IPS DF 19.7 (cell line): ENCODE data around the gene PLA2G4F.

Experiments used
- DNase-seq: peaks from one replicate; pipeline ENCODE4 v3.0.0-alpha.2; 2013; ENCODE audit warnings: low read depth, low spot score

Gene PLA2G4F

DNA sequence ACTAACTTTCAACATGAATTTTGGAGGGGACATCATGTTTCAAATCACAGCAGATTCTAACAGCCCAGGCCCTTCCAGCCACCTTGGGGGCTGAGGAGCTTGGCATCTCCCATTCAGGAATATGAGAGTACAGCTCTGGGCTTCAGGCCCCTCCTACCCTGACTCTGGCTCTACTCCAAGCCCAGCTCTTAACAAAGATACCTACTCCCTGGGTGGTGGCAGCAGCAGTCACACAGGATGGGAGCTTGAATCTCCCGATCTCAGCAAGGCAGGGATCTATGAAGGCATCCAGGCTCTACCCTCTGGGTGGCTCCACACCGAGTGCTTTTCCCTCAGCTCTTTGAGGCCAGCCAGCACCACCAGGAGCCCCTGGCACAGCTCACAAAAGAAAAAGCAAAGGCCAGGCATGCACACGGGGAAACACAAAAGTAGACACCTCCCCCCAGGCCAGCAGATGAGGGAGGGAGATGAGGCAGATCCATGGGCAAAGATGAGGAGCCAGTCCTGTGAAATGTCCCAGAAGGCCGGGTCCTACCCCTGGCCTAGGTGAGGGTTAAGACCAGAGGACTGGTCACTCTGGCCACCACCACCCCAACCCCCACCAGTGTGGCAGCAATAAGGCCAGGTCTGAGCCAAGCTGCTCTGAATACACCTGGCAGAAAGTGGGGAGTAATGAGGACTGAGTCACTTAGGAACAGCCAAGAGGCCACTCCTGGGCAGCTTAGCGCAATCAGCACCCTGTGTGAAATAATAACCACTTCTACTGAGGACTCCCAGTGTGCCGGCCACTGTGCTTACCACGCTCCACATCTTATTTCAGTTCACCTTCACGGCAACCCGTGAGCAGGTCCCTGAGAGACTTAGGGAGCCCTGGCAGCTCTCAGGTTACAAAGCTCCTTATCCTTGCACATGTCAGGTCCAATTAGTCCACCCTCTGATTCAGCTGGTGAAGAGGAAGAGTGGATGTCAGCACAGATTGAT, 24.3 kb downstream of the PLA2G4F start:
- DNase-seq, result no peak

DNA sequence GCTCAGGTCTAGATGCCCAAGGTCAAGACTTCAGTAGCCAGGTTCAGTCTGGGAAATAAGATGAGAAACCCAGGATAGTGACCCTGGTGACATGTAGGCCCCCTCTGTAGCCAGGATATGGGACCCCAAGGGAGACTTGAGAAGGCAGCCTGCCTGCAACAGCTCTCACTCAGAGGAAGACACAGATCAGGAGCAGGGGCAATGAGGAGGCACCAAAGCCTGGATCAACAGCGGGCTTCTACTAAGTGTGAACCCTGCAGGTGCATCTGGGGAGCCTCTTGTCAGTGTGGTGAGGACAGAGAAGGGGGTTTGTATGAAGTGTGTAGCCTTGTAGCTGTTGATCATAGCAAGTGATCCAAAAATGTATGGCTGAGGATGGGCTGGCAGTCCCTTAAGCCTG, 25.4 kb downstream of the PLA2G4F start:
- DNase-seq, result no peak

DNA sequence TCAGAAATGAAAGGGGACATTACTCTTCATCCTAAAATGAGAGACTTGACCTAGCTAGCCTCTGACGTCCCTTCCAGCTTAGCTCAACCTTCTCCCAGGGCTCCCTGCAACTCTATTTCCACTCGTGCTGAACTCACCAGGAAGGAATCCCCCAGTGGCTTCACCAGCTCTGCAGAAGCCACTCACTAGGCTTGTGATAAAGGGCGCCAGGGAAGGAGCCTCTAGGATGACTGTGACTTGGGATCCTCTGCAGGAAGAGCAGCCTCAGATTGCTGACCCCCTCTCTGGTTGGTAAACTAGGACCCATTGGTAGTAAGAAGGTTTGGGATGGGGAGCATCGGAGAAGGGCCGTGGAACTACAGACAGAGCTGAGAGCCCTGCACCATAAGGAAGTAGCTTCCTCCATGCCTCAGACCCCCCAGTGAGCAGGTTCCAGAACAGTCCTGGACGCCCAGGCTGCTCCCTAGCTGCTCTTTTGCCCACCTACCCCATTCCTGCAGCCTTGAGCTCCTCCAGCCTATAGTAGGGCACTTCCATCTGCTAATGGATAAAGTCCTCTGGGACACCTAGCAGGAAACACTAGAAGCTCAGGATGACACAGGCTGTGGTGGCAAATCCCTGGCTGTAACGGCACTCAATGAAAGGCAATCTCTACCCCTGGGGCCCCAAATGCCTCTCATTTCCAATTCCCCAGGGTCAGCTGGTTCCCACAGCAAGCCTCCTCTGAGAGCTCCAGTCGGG, 26.0 kb downstream of the PLA2G4F start:
- no peak for DNase-seq

DNA sequence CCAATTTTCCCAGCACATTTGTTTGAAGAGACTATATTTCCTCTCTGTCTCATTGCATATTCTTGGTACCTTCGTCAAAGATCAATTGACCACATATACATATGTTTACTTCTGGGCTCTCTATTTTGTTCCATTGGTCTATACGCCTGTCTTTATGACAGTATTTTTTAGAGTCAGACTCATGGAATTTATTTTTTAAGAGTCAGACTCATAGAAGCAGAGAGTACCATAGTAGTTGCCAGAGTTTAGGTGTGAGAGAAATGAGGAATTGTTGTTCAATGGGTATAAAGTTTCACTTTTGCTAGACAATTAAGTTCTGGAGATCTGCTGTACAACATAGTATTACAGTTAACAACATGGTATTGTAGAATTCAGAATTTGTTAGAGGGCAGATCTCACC, 27.1 kb downstream of the PLA2G4F start:
- no peak for DNase-seq

DNA sequence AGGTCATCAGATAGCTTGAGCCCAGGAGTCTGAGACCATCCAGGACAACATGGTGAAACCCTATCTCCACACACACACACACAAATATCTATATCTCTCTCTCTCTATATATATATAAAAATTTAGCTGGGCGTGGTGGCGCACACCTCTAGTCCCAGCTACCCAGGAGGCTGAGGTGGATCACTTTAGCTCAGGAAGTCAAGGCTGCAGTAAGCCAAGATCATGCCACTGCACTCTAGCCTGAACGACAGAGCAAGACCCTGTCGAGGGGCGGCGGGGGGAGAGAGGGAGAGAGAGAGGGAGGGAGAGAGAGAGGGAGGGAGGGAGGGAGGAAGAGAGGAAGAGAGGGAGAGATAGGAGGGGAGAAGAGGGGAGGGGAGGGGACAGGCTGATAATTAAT, 28.0 kb downstream of the PLA2G4F start:
- no peak for DNase-seq

DNA sequence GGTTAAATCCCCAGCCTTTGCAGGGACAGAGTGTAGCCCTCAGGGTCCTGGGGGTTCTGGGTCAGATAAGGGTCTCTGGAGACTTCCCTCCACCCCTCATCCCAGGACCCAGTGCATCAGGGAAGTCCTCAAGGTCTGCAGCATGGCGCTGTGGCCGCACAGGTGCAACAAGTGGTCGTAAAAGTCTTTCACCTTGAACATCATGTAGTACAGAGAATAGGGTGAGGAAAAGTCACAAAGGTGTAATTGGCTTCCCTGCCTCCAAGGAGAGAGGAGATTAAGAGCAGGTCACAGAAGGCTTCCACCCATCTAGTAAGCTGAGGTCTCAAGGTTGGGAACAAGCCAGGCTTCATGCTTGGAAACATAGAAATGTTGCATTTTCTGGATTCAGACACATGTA, 32.9 kb downstream of the PLA2G4F start:
- DNase-seq, result no peak

DNA sequence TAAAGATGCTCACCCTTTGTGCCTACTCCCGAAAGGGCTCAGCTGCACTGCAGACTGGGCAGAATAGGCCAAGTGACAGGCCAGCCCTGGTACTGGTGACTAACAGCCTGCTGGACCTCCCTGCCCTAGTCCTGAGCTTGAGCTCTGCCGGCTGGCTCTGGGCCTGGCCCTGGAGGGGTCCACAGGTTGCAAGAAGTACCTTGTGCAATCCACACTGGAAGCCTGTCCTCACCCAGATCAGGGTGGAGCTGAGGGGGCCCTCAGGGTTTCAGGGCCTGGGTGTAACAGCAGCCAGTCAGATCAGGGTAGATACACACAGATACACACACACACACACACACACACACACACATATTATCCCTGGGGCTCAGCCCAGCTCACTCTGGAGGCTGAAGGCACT, 34.8 kb downstream of the PLA2G4F start:
- no peak for DNase-seq

DNA sequence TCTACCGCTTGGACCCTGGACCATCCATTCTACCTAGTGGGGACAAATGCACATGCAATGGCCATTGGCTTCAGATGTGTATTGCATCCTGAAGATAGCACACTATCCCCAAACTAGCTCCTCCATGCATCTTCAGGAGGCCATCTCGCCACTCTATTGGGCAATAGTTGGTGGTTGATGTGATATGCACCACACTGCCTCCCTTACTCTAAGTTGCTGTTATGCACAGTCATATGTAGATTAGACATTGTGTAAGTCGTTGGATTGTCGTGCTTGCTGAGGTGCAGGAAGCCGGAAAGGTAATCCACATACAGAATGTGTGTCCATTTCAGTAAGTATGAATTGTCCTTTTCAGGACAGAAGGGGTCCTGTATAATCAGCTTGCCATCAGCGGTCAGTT, 35.4 kb downstream of the PLA2G4F start:
- no peak for DNase-seq

DNA sequence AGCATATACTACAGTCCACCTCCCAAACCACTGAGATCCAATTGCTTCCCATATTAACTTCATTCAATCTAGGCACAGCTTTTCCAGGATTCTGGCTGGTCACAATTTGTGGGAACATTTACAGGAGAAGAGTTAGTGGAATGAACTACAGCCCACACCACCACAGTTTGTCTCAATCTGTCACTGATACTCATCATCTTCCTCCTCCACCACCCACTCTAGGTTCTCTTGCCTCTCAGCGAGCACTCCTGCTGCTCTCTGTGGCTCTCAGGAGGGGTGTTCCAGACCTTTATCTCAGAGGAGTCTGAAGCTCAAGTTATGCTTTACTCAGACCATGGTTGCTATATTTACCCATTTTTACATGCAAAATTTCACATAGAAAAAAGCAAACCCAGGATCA, 36.2 kb downstream of the PLA2G4F start:
- no peak for DNase-seq

DNA sequence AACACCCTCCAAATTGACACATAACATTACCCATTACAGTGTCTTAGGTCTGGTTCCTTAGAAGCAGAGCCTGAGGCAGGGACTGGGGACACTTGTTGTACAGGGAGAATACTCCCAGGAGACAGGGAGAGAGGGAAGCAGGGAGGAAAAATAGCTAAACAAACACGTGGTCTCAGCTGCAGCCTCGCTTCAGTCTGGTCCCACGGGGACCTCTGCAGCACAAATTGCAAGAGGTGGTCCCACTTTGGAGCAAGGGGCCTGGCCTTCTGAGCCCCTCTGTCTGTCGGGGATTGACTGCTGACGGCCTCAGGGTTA, 37.0 kb downstream of the PLA2G4F start:
- no peak for DNase-seq

DNA sequence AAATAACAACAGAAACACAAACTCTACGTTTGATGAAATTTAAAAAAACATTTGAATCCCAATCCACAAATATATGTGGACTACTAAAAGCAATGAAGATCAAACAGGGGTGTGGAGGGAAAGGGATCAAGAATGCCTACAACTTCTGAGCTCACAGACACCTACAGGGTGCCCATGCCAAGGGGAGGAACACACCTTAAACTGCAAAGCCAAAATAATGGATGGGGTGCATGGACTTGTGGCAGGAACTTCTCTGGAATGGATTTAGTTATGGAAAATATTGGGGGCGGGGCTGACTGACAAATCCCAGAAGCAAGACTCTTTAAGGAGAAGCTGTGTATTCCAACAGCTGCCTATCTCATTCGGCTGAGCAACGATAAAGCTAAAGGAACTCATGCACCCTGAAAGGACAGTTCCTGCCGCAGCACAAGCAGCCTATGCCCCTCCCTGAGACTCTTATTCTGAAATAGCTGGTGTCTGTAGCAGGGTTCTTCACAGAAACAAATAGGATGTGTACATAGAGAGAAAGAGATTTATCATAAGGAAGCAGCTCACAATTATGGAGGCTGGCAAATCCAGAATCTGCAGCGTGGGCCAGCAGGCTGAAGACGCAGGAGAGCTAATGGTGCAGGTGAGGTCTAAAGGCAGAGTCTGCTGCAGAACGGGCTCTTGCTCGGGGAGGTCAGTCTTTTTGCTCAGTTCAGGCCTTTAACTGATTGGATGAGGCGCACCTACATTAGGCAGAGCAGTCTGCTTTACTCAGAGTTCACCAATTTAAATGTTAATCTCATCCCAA, 37.6 kb downstream of the PLA2G4F start:
- no peak for DNase-seq

DNA sequence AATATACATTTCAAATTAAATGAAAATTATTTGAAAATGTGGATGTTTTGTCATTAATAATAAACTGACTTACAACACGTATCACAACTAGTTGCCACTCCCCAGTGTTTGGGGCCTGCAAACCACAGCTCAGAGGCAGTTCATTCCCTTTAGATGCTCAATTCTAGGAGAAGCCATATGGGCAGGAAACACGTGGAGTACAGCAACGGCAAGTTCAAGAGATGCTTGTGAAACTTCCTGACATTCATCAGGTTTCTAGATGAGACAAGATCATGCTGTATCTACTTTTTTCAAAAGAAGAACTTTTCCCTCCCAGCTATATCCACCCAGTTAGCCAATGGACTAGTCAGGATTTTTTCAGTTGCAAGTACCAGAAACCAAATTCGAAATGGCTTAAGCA, 44.5 kb downstream of the PLA2G4F start:
- DNase-seq, result no peak

DNA sequence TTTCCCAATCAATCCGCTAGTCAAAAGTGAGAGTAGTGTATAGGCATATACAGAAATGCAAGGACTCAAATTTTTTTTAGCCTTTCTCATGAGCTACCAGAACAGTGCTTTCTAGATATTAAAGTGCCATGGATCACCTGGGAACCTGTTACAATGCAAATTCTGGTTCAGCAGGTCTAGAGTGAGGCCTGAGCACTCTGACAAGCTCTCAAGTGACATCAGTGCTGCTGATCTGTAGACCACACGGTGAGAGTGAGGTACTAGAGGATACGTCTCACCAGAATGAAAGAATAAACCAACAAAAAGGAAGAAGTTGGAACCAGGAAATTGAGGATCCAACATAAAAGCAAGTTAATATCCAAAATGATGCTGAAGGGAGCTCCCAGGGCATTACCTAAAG, 46.1 kb downstream of the PLA2G4F start:
- no peak for DNase-seq

DNA sequence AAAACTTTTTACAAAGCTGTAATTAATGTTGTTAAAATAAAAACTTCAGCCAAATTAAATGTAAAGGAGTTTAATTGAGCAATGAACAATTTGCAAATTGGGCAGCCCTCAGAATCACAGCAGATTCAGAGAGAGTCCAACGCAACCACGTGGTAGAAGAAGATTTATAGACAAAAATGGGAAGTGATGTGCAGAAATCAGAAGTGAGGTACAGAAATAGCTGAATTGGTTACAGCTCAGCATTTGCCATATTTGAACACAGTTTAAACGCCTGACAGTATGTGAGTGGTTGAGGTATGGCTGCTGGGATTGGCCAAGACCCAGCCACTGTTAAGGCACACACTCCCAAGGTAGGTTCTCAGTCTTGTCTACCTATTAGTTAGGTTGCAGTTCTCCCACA, 47.6 kb downstream of the PLA2G4F start:
- DNase-seq, result no peak

DNA sequence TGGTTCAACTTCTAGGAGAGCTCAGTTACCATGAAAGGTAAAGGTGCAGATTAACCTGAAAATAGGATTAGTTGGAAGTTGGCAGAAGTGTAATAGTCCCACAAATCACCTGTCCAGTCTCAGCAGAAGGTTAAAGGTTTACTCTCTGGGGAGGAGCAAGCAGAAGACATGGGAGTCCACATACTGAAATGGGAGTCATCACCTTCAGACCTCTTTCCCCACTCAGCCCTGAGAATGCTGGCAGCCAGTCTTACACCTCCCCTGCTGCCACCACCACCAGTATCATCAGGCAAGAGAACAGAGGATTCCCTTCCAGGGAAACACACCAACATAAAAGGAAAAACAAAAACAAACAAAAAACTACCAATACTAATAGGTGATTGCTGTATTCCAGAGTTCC, 48.2 kb downstream of the PLA2G4F start:
- no peak for DNase-seq

DNA sequence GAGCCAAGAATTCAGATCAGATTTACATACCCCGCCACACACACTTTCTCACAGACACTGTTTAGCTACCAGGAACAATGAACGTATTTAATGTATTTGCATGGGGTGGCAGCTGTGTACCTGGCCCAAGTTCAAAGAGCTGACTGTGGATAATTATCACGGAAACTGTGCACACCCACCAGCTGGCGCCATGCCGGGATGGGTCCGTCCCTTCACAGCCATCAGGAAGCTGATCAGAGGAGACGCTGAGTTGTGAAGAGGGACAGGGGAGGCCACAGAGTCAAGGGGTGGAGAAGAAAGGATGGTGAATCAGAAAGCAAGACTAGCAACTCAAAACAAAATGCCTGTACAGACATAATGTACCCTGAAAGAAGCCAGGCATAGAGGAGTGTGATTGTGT, 49.0 kb downstream of the PLA2G4F start:
- no peak for DNase-seq

DNA sequence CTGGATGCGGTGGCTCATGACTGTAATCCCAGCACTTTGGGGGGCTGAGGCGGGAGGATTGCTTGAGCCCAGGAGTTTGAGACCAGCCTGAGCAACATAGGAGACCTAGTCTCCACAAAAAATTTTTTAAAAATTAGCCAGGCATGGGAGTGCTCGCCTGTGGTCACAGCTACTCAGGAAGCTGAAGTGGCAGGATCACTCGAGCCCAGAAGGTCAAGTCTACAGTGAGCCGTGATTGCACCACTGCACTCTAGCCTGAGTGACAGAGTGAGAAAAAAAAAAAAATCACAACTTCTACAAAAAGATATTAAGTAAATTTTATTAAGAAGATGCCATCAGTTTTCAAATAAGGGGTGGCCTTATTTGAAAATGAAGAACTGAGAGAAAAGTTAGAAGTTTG, 50.1 kb downstream of the PLA2G4F start:
- DNase-seq, result no peak

DNA sequence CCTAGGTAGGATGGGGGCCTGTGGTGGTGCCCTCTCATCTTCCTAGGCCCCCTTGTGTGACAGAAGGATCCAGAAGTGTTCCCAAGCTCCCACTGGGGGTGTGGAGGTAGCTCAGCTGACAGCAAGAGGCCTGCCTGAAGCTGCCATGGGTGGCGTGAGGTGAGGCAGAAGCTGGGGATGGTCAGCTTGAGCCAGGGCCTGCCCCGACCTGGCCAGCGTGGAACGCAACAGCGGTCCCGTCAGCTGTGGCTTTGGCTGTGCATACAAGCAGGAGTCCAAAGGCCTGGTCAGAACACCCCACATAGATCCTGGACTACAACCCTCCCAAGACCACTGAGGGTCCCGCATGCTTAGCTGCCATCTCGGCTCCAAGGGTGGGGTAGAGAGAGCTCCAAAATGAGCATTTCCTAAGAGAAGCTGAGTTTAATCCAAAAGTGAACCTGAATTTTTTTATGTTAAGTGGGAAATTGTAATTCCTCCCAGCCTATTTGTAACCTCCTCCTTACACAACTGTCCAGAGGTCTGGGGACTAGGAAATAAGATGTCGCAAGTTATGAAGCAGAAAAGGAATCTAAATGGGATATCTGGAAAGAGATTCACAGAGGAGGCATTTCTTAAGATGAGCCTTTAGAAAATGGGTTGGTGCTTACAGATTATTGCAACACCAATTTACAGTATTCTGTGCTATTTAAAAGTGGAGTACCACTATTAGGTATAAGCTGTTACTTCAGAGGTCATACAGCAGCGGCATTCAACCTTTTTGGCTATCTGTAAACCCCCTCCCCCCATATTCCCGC, 52.1 kb downstream of the PLA2G4F start:
- no peak for DNase-seq

DNA sequence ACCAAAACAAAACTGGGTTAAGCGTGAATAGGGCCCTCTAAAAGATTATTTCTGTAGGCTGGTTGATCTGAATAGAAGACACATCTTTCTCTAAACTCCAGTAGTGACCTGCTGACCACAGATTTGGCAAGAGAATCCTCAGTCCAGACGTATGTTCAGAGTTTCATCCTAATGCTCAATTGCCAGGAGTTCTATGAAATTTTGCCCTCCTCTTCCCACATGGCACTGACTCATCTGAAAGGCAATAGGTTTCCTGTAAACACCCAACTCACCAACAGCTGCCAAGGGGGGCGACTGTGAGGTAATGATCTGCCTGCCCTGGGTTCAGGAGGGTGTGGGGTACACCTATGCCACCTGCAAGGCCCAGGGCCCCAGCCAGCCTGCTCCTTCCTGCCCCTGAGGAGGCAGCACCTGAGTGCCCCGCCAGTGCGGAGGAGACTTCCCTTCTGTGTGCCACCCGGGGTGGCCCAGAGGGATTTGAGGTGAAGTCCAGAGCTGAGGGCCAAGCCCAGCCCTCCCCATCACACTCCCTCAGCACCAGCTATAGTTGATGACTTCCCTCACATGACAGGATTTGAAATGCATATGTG, 53.7 kb downstream of the PLA2G4F start:
- DNase-seq, result no peak

DNA sequence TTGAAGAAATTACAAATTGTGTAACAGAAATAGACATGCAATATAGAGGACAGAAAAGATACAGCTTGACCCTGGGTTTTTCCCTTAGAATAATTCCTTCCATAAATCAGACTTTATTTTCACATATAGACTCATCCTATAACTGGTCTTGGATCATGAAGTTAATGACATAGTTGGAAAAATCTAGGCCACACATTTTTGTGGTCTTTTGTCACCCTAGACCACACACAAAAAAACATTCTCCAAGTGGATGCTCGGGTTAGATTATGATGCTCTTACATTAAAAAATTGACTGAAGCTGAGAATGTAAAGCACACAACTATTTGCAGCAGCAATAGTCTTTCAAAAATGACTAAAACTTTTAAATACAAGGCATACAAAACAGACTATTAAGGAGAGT, 54.6 kb downstream of the PLA2G4F start:
- no peak for DNase-seq
